ENCODE results near the gene CC2D2B.
A peak's percentile ranks its signal among the peaks of the same experiment; 100 is the strongest.
"Not testable (repeated sequence)": the region's sequence is repeated elsewhere in the genome, so short reads cannot be mapped to it uniquely, and the experiment has no call there.

CC2D2B gene

DNA sequence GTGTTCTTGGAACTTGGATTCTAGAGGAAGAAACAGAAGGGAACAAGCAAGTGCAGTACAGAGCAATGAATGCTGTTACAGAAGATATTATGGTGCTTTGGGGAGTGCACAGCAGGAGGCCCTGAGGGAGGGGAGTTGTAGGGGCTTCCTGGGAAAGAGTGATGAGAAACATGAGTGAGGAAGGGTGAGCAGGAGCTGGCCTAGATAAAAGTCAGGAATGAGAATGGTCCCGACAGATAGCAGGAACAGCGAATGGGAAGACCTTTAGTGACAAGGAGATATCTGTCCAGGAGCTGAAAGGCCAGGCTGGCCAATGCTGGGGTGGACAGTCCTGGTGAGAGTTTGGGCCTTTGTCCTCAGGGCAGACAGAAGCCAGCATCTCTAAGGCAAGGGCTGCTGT is 115.0 kb downstream of the CC2D2B start:
- no peak for DNase-seq

DNA sequence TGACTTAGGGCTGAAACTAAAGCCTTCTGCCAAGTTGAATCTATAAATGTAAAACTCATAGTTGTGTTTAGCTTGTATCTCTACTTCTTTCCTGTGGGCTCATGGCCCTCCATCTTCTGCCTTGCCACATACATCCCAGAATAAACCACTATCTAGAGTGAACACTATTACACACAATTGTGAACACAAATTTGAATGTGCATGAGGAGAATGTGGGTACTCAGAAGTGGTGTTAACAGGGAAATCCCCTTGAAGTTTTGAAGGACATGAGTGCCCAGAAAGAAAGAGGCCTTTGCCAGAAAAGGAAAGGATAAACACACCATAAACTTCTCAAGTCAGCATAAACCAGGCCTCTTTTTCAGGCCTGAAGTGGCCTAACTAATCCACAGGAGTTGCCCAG is 115.4 kb downstream of the CC2D2B start:
- no peak for DNase-seq

- DNase-seq: no peak
Observed at GRCh38 chr10:96025566-96025965, 117.8 kb downstream of the CC2D2B start.

DNA sequence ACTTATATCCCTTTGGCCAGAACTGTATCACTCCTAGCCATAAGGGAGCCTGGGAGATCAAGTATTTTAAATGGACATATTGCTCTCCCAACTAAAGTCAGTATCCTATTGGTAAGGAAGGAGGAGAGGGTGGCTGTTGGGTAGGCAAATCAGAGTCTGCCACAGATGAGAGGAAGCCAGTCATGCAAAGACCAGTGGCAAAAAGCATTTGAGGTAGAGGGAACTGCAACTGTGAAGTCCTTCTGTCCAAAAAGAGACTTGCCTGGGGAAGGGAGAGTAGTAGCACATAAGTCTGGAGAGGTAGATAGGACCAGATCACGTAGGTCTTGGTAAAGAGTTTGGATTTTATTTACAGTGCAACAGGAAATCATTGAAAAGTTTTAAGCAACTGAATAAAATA is 126.8 kb downstream of the CC2D2B start:
- no peak for DNase-seq

DNA sequence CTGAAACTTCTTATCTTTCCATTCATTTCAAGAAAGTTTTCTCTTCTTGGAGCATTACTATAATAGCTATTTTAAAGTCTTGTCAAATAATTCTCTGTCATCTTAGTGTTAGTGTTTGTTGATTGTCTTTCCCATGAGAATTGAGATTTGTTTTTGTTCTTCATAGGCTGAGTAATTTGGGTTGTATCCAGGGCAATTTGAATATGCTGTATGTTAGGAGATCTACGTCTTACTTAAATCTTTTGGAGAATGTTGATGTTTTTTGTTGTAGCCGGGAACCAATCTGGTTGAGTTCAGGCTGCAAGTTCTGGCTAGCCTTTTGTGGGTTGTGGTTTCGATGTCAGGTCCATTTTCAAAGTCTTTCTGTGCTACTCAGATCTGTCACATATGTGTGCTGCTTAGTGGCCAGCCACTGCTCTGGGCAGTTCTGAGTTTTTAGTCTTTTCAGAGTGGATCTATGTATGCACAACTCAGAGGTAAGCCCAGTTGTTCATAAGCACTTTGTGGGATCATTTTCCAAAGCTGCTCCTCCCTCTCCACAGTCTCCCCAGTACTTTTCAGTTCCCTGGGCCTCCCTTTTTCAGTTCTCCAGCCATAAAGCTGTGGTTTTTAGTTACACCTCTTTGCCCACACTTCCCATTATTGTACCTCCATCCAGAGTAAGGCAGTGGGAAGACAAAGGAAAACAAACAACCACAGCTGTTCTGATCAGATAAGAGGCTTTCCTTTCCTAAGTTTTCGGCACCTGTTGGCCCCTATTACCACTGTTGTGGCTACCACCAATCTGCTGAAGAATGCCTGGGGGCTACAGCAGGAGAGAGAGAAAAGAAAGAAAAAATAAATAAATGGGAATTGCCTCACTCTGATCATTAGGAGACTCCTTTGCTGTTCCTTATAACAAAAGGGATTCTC is 131.0 kb downstream of the CC2D2B start:
- no peak for DNase-seq

GRCh38 chr10:96041146-96041545 is 133.4 kb downstream of the CC2D2B start:
- DNase-seq: no peak

DNA sequence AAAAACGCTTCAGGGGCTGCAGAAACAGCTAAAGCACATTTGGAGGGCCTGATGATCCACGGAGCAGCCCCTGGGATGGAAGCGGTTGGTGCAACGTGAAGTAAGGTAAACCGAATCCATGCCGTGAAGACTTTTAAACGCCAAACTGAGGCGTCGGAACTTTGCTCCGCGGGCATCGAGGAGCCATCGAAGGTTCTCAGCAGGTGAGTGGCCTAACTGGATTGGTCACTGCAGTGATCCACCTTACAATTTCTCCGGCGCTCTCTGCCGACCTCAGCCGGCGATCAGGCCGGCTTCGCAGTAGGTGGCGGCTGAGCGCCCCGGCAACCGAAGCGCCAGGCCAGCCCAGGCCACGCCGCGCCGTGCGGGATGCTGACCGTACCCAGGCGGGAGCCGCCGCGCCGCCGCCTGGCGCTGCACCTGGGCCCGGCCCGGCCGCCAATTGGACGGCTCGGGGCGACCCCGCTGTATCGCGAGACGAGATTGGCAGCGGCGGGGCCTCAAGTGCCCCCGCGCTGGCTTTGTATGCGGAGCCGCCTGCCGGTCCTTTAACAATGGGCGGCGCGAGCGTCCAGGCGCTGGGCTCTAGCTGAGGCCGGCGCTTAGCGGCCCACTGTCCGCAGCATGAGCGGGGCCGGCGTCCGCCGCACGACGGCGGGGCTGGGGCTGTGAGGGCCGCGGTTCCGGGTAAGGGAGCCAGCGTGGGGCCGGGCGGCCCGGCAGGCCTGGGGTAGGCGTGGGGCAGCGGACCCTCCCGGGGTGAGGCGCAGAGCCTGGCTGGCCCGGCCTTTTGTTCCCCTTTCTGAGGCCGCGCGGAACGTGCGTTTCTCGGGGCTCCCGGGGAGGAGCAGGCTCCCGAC is 135.5 kb downstream of the CC2D2B start, which contains the start of gene CCNJ:
CCNJ (plus strand) TSS at position 551 of the 860 bp plus-strand sequence. CDS start 811 bp downstream, outside the sequence.
- peak; percentile 91 for DNase-seq

DNA sequence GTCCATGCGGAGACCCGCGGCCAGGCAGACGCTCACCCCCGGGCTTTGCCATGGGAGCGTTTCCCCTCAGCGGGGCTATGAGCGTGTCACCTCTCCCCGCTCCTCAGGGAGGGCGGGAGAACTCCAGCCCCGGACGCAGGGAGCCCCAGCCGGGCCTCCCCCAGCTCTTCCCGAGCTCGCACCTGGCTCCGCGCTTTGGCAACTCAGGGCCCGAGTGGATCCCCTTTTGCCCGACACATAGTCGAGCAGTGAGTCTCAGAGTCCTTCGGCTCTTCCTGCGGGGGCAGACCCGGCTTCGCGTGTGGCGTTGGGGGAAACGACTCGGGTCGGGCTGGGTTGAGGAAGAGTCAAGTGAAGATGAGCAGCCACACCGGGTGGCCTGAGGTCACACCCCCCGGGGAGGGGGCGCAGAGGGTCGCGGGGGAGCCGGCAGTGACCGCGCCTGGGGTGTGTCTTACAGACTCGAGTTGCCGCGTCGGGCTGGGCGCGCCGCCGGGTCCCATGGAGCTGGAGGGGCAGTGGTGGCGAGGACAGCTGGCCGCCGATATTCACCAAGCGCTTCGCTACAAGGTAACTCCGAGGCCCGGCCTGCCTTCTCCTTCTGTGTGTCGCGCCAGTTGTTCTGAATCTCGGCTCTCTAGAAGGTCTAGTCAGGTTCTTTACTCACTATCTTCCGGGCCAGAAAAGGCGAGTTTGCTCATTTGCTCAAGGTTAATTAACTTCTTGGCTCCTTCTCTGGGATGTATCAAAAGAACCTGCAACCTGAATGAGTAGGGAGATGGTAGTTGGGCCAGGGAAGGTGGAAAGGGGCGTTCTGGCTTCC is 136.3 kb downstream of the CC2D2B start:
- peak; percentile 40 for DNase-seq

GRCh38 chr10:96044736-96045135 is 137.0 kb downstream of the CC2D2B start:
- peak; percentile 27 for DNase-seq

GRCh38 chr10:96046546-96046945 is 138.8 kb downstream of the CC2D2B start:
- no peak for DNase-seq

- no peak for DNase-seq
Observed at GRCh38 chr10:96047004-96047649, 139.4 kb downstream of the CC2D2B start.

DNA sequence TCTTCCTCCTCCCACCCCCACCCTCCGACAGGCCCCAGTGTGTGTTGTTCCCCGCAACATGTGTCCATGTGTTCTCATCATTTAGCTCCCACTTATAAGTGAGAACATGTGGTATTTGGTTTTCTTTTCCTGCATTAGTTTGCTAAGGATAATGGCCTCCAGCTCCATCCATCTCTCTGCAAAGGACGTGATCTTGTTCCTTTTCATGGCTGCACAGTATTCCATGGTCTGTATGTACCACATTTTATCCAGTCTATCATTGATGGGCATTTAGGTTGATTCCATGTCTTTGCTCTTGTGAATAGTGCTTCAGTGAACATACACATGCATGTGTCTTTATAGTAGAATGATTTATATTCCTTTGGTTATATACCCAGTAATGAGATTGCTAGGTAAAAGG is 140.2 kb downstream of the CC2D2B start:
- not testable (repeated sequence) for DNase-seq

DNA sequence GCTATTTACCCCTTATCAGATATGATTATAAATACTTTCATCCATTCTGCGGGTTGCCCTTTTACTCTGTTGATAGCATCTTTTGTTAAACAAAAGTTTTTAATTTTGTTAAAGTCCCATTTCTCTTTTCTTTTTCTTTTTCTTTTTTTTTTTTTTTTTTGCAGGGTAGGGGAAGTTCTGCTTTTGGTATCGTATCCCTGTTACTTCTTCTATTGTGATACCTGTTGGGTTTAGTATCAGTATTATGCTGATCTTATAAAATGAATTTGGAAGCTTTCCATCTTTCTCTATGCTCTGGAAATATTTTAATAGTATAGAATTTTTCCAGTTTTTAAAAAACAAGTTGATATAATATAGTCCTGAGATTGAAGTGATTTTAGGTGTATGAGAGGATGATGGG is 141.6 kb downstream of the CC2D2B start:
- no peak for DNase-seq

DNA sequence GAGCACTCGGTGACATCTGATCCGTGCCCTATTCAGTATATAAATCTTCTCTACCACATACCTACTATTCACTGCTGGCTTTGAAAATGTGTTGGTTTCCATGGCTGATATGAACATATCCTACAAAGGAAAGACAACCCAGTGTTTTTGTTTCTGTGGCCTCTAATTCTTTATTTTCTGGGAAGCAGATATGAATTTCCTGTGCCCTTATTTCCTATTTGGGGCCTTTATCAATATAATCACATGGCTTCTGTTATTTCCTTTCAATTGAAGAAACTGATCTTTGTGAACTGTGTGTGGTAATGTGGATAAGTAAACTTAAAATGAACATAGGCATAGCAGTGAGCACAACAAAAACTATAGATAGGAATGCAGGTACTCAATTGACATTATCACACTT is 146.2 kb downstream of the CC2D2B start:
- DNase-seq: no peak

DNA sequence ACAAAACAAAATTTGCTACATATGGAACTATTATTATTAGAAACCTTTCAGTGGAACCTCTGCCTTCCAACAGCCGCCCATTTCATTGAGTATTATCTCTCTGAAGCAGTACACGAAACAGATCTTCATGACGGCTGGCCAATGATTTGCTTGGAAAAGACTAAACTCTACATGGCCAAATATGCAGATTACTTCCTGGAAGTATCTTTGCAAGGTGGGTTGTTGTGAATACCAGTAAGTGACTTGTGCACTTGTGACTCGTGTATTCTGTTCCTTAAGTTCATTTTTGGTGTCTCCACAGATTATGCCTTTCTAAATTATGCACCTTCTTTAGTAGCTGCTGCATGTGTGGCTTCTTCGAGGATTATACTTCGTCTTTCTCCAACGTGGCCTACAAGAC is 149.0 kb downstream of the CC2D2B start:
- no peak for DNase-seq

GRCh38 chr10:96061232-96061631 is 153.5 kb downstream of the CC2D2B start:
- no peak for DNase-seq

DNA sequence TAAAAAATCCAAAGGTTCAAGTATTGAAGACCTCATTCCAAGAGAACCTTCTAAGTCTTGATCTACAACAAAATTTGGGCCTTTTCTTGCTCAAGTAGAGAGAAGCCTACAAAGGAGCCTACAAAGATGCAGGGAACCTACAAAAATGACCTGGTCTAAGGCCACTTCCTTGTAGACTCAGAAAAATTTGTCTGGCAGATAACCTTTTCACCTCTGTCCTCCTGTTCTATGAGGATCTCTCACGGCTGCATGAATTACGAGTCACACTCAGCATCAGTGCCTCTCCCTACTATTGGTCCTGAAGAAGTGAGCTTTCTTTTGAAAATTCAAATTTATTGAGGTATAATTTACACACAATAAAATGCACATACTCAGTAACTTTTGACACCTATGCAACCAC is 164.9 kb downstream of the CC2D2B start:
- DNase-seq: no peak

GRCh38 chr10:96073722-96074121 is 165.9 kb downstream of the CC2D2B start:
- DNase-seq: peak; percentile 76

DNA sequence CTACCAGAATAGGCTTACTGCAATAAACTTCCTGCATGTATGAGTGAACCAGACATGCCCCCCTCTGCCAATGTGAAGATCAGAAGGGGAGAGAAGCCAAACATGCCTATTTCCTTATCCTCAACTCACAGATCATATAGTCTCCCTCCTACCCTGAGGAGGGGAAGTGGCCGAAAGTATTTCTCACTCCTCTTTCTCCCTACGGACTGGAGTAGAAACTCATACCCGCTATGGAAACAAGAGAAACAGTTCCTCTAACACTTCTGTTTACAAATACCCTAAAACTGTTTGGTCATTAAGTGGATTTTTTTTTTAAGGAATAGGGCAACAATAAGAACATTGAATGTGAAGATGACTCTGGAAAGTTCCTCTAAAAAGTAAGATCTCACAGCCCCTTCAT is 167.0 kb downstream of the CC2D2B start:
- DNase-seq: no peak

GRCh38 chr10:96075977-96076376 is 168.2 kb downstream of the CC2D2B start:
- no peak for DNase-seq

DNA sequence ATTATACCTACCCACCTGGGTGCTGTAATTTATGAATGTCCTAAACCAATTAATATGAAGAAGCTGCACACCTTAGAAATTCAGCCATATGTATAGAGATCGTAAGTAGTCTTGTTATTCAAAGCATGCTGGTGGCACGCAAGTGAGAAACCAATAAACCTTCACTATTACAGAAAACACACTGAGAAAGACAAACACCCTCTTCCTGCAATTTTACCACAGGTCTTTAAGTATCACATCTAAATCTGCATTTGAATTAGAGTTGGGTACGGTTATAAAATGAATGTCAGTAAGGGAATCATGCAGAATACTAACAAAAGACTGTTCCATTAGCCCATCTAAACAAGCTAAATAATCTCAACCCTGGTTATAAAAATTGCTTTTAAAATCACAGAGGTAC is 169.4 kb downstream of the CC2D2B start:
- DNase-seq: no peak

- DNase-seq: no peak
Observed at GRCh38 chr10:96082153-96082552, 174.4 kb downstream of the CC2D2B start.
